Brain microvascular endothelial cell (primary cell): ENCODE data around the gene SYT7.

Source experiments
- DNase-seq: peaks from one replicate; pipeline ENCODE4 v3.0.0-alpha.2; 2020
- H3K27ac ChIP-seq: fragments of 250-450 bp; sonication (Bioruptor Pico); 2 replicates; pipeline ENCODE4 v1.5.1; 2020; ENCODE audit warnings: mild to moderate bottlenecking, moderate library complexity
- H3K27me3 ChIP-seq: fragments of 250-450 bp; sonication (Bioruptor Pico); replicated peaks from 2 replicates; pipeline ENCODE4 v1.5.1; 2020; ENCODE audit warnings: mild to moderate bottlenecking
- H3K36me3 ChIP-seq: fragments of 250-450 bp; sonication (Bioruptor Pico); replicated peaks from 2 replicates; pipeline ENCODE4 v1.5.1; 2020; ENCODE audit warnings: mild to moderate bottlenecking
- H3K4me3 ChIP-seq: 2 replicates; pipeline ENCODE4 v1.5.1; 2011; ENCODE audit warnings: low read depth, mild to moderate bottlenecking, control low read depth, low read length, moderate library complexity
- CTCF ChIP-seq: IDR thresholded peaks from 2 replicates; pipeline ENCODE4 v1.5.1; 2011; ENCODE audit warnings: low read depth, mild to moderate bottlenecking, moderate library complexity, low read length, control low read depth, inconsistent platforms; ENCODE audit errors: missing control alignments
- in situ Hi-C: cut with HindIII; loops from 2 replicates; pipeline ENCODE4 v1.10.0; 2017; ENCODE audit warnings: low sequenced_read_pairs, low pct_ligation_motif_present

Gene SYT7

GRCh38 chr11:61502522-61502921, 78.4 kb downstream of the SYT7 start:
- Histone ChIP-seq H3K36me3 (no peaks in the 10 kb centered on the region), H3K27me3 (peaks cover 18% of the 10 kb centered on the region), H3K27ac (no peak overlapping the region), H3K4me3 (no peak overlapping the region)
- no peak for DNase-seq
- no peak for TF ChIP-seq CTCF
- in situ Hi-C loops: no loop called here

- in situ Hi-C loops: no loop called here
- no peak for DNase-seq
- Histone ChIP-seq H3K36me3 (no peaks in the 10 kb centered on the region), H3K27me3 (no peaks in the 10 kb centered on the region), H3K27ac (no peak overlapping the region), H3K4me3 (no peak overlapping the region)
- TF ChIP-seq CTCF: no peak
These were observed 80.9 kb downstream of the SYT7 start for GRCh38 chr11:61499816-61500491.

- H3K27ac ChIP-seq: no peak overlapping the region
- H3K36me3 ChIP-seq: no peaks in the 10 kb centered on the region
- no peaks in the 10 kb centered on the region for H3K27me3 ChIP-seq
- H3K4me3 ChIP-seq: no peak overlapping the region
- in situ Hi-C loops: no loop called here
- TF ChIP-seq CTCF: no peak
- no peak for DNase-seq
These were observed 82.0 kb downstream of the SYT7 start for GRCh38 chr11:61498767-61499341.

GRCh38 chr11:61497876-61498275, 83.0 kb downstream of the SYT7 start:
- H3K4me3 ChIP-seq: no peak overlapping the region
- no peaks in the 10 kb centered on the region for H3K36me3 ChIP-seq
- in situ Hi-C loops: no loop called here
- H3K27me3 ChIP-seq: no peaks in the 10 kb centered on the region
- DNase-seq: no peak
- no peak for TF ChIP-seq CTCF
- no peak overlapping the region for H3K27ac ChIP-seq

GRCh38 chr11:61497473-61497872, 83.4 kb downstream of the SYT7 start:
- no peak overlapping the region for H3K27ac ChIP-seq
- H3K36me3 ChIP-seq: no peaks in the 10 kb centered on the region
- no peak for DNase-seq
- in situ Hi-C loops: no loop called here
- TF ChIP-seq CTCF: no peak
- H3K27me3 ChIP-seq: no peaks in the 10 kb centered on the region
- H3K4me3 ChIP-seq: no peak overlapping the region
